ENCODE measurements around the gene DIPK2B. TPM values are rescaled to one million over a fixed set of nuclear protein-coding genes. Genes with fewer than 3 reads are reported as not detected.

The DIPK2B gene, protein sequence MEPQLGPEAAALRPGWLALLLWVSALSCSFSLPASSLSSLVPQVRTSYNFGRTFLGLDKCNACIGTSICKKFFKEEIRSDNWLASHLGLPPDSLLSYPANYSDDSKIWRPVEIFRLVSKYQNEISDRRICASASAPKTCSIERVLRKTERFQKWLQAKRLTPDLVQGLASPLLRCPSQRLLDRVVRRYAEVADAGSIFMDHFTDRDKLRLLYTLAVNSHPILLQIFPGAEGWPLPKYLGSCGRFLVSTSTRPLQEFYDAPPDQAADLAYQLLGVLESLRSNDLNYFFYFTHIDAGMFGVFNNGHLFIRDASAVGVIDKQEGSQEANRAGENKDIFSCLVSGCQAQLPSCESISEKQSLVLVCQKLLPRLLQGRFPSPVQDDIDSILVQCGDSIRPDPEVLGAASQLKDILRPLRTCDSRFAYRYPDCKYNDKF
- 20.8 TPM for total RNA-seq
- long read RNA-seq, full-length matches to known transcripts, result 14 of 31 reads
- long read RNA-seq, partial matches to known transcripts, result 1 of 31 reads
- long read RNA-seq, other reads (novel, unspliced or antisense), result 16 of 31 reads

GRCh38 chrX:45200741-45201234 lies at the start of gene DIPK2B:
Gene DIPK2B, minus strand, starts transcription at chrX:45200876. Its CDS starts 50 bp downstream, at chrX:45200826.
- DNase-seq (peak; percentile 26), ATAC-seq (peak; percentile 76)
- intact Hi-C loops (cut with micrococcal nuclease), result no loop called here

GRCh38 chrX:45240301-45240700 lies 39.6 kb upstream of the DIPK2B start:
- no peak for DNase-seq
- ATAC-seq, result no peak
- intact Hi-C loops (cut with micrococcal nuclease), result no loop called here

DNA sequence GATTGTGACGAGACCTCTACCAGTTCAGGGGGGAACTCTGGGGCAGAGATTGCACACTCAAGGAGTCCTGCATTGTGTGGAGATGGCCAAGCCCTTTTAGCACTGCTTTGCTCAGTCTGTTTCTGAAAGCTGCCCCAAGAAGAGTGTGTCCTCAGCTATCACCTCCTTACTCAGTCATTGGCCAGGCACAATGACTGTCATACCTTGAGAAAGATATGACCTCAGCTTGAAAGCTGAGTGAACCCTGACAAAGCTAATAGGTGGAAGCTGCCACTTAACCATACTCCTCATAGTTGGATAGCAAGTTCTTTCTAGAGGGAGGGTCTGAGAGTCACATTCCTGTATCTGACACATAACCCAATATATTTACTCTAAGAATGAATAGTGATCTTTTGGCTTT lies 37.8 kb upstream of the DIPK2B start:
- ATAC-seq (no peak), DNase-seq (no peak)
- intact Hi-C loops (cut with micrococcal nuclease), result no loop called here

DNA sequence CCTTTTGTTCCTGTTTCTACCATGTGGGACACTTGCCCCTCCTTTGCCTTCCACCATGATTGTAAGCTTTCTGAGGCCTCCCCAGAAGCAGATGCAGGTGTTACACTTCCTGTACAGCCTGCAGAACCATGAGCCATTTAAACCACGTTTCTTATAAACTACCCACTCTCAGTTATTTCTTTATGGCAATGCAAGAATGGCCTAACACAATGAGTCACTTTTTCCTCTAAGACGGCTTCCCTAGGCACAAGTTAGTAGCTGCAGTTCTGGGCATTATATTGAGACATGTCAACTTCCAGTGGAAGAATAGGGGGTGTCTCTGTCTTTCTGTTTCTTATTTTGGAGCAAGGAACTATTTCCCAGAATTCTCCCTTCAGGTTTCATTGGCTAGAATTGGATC lies 32.9 kb upstream of the DIPK2B start:
- DNase-seq (no peak), ATAC-seq (no peak)
- intact Hi-C loops (cut with micrococcal nuclease), result no loop called here

GRCh38 chrX:45232139-45232538 lies 31.5 kb upstream of the DIPK2B start:
- intact Hi-C loops (cut with micrococcal nuclease), result no loop called here
- ATAC-seq (no peak), DNase-seq (no peak)

GRCh38 chrX:45230410-45230809 lies 29.7 kb upstream of the DIPK2B start:
- intact Hi-C loops (cut with micrococcal nuclease), result no loop called here
- DNase-seq (no peak), ATAC-seq (no peak)

- intact Hi-C loops (cut with micrococcal nuclease), result no loop called here
Measured at GRCh38 chrX:45229348-45229747, 28.7 kb upstream of the DIPK2B start.

DNA sequence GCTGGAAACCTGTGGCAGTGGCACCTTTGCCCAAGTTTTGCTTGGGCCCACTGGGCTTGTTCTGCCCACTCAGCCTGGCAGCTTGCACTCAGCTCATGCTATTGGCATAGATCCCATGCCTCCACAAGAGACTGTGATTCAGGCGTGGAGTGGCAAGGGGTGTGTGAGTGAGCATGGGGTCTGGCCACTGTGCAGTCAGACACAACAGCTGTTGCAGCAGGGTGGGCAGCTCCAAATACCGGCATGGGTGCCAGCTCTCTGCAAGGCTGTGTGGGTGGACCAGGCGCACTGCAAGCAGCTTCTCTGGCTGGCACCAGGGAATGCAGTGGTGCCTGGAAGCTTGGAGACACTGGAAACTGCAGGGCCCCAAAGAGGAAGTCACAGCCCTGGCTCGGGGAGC lies 27.4 kb upstream of the DIPK2B start:
- ATAC-seq (no peak), DNase-seq (no peak)
- intact Hi-C loops (cut with micrococcal nuclease), result no loop called here

More at GRCh38 chrX:45229348-45229747, 28.7 kb upstream of the DIPK2B start:
- ATAC-seq (no peak), DNase-seq (no peak)

GRCh38 chrX:45208121-45208856 lies 7.6 kb upstream of the DIPK2B start:
- intact Hi-C loops (cut with micrococcal nuclease), result no loop called here
- ATAC-seq, result no peak

GRCh38 chrX:45202171-45202570 lies 1.5 kb upstream of the DIPK2B start:
- intact Hi-C loops (cut with micrococcal nuclease), result no loop called here
- no peak for DNase-seq

More at GRCh38 chrX:45208121-45208856, 7.6 kb upstream of the DIPK2B start:
- no peak for DNase-seq

GRCh38 chrX:45198706-45199105 lies 2.0 kb downstream of the DIPK2B start:
- DNase-seq, result no peak
- no peak for ATAC-seq
- intact Hi-C loops (cut with micrococcal nuclease), result no loop called here

More at GRCh38 chrX:45202171-45202570, 1.5 kb upstream of the DIPK2B start:
- no peak for ATAC-seq

GRCh38 chrX:45198301-45198700 lies 2.4 kb downstream of the DIPK2B start:
- ATAC-seq, result no peak
- intact Hi-C loops (cut with micrococcal nuclease), result no loop called here
- no peak for DNase-seq

DNA sequence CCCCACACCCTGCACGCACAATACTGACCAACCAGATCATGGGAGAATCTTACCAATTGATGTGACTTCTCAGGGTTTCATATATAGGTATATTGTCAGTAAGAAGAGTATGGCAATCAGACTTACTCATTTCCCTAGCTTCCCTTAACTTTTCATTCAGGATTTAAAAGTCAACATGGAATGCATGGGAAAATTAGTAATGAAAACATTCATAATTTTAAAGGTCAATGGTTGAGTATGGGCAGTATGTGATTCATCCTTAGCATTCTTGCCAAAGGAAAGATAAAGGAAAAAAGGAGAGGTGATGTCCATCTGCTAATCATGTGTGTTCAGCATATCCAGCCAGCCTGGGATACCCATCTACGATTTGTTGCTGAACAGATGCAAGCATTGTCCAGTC lies 4.0 kb downstream of the DIPK2B start:
- ATAC-seq, result no peak
- intact Hi-C loops (cut with micrococcal nuclease), result no loop called here
- DNase-seq, result no peak

- ATAC-seq (no peak), DNase-seq (no peak)
- intact Hi-C loops (cut with micrococcal nuclease), result no loop called here
Measured at GRCh38 chrX:45191820-45192409, 8.8 kb downstream of the DIPK2B start.

- ATAC-seq (no peak), DNase-seq (no peak)
- intact Hi-C loops (cut with micrococcal nuclease), result no loop called here
Measured at GRCh38 chrX:45191383-45191782, 9.3 kb downstream of the DIPK2B start.

GRCh38 chrX:45187731-45188130 lies 12.9 kb downstream of the DIPK2B start:
- ATAC-seq (no peak), DNase-seq (no peak)
- intact Hi-C loops (cut with micrococcal nuclease), result no loop called here

- DNase-seq, result no peak
- ATAC-seq, result no peak
- intact Hi-C loops (cut with micrococcal nuclease), result no loop called here
Measured at GRCh38 chrX:45186643-45187026, 14.0 kb downstream of the DIPK2B start.

GRCh38 chrX:45184211-45184610 lies 16.5 kb downstream of the DIPK2B start:
- intact Hi-C loops (cut with micrococcal nuclease), result no loop called here
- ATAC-seq, result no peak
- no peak for DNase-seq

DNA sequence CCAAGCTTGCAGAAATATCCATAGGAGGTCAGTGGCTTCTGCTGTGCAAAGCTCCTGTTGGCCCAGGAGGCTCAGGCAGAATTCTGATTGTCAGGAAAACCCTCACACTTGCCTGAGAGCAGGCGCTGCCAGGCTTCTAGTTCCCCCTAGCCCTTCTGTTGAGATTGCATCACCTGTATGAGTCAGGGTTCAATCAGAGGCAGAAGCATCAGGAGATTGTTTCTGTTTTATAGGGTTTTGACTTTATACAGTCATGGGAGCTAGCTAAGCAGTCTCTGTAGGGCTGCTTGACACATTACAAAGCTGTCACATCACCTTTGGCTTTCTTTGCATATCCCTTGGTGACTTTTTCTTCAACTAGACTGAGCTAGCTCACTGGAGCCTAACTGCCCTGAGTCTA lies 27.8 kb downstream of the DIPK2B start:
- no peak for ATAC-seq
- no peak for DNase-seq

GRCh38 chrX:45166781-45167180 lies 33.9 kb downstream of the DIPK2B start:
- DNase-seq (no peak), ATAC-seq (no peak)
- intact Hi-C loops (cut with micrococcal nuclease), result no loop called here

More for the DNA sequence above, 27.8 kb downstream of the DIPK2B start:
- intact Hi-C loops (cut with micrococcal nuclease), result no loop called here
